ENCODE data around the gene SLC17A7. TPM values are rescaled to one million over a fixed set of nuclear protein-coding genes. Genes with fewer than 3 reads are reported as not detected.

Gene SLC17A7
- total RNA-seq, 6 experiments from 2014 or later = 0.05 to 0.17 (median 0.09) TPM; not detected in 1

- H3K9me3 Mint-ChIP-seq = no peaks in the 10 kb centered on the region
- TF ChIP-seq, protein P1, sequence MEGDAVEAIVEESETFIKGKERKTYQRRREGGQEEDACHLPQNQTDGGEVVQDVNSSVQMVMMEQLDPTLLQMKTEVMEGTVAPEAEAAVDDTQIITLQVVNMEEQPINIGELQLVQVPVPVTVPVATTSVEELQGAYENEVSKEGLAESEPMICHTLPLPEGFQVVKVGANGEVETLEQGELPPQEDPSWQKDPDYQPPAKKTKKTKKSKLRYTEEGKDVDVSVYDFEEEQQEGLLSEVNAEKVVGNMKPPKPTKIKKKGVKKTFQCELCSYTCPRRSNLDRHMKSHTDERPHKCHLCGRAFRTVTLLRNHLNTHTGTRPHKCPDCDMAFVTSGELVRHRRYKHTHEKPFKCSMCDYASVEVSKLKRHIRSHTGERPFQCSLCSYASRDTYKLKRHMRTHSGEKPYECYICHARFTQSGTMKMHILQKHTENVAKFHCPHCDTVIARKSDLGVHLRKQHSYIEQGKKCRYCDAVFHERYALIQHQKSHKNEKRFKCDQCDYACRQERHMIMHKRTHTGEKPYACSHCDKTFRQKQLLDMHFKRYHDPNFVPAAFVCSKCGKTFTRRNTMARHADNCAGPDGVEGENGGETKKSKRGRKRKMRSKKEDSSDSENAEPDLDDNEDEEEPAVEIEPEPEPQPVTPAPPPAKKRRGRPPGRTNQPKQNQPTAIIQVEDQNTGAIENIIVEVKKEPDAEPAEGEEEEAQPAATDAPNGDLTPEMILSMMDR (IDR thresholded peaks at IDR 0.05) = no peak
- no peak overlapping the region for H3K4me3 Mint-ChIP-seq
- peaks cover 32% of the 10 kb centered on the region for H3K4me1 Mint-ChIP-seq (ENCODE audit: low read depth)
- peaks cover 53% of the 10 kb centered on the region for H3K27me3 Mint-ChIP-seq (ENCODE audit: insufficient read depth)
- no peak for DNase-seq
- H3K36me3 Mint-ChIP-seq (ENCODE audit: low read depth) = no peaks in the 10 kb centered on the region
- no peak overlapping the region for H3K27ac Mint-ChIP-seq
These were observed 1.5 kb downstream of the SLC17A7 start for GRCh38 chr19:49439836-49440235.

DNA sequence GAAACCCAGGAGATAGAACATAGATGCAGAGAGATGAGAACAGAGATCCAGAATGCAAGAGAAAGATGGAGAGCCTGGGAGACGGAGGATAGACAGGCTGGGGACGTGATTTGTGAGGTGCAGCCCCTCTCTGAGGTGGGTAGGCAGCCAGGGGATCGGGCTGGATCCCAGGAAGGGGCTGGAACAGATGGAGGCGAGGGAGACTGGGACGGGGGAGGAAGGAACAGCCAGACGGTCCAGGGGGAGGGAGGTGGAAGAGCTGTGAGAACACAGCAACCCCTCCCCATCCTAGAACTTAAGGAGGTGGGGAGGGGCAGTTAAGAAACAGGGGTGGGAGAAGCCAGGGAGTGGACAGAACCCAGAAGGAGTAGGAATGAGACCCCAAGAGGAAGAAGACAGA is 3.1 kb downstream of the SLC17A7 start:
- no peaks in the 10 kb centered on the region; the same call in 1 of the 2 replicates for H3K9me3 Mint-ChIP-seq
- H3K27me3 Mint-ChIP-seq (ENCODE audit: insufficient read depth) = peaks cover 60% of the 10 kb centered on the region
- H3K27ac Mint-ChIP-seq = no peak overlapping the region
- TF ChIP-seq, protein P1 (IDR thresholded peaks at IDR 0.05) = no peak
- peaks cover 26% of the 10 kb centered on the region for H3K4me1 Mint-ChIP-seq (ENCODE audit: low read depth)
- no peaks in the 10 kb centered on the region for H3K36me3 Mint-ChIP-seq (ENCODE audit: low read depth)
- no peak overlapping the region for H3K4me3 Mint-ChIP-seq
- no peak for DNase-seq

- Mint-ChIP-seq H3K36me3 (ENCODE audit: low read depth) (no peaks in the 10 kb centered on the region), H3K27me3 (ENCODE audit: insufficient read depth) (peaks cover 61% of the 10 kb centered on the region), H3K27ac (no peak overlapping the region), H3K4me3 (no peak overlapping the region), H3K9me3 (peaks cover 2% of the 10 kb centered on the region; the same call in 1 of the 2 replicates), H3K4me1 (ENCODE audit: low read depth) (peaks cover 21% of the 10 kb centered on the region)
- TF ChIP-seq, protein P1 (IDR thresholded peaks at IDR 0.05) = no peak
- no peak for DNase-seq
These were observed 4.1 kb downstream of the SLC17A7 start for GRCh38 chr19:49437231-49437630.

- DNase-seq = no peak
- peaks cover 13% of the 10 kb centered on the region for H3K4me1 Mint-ChIP-seq (ENCODE audit: low read depth)
- no peak overlapping the region for H3K4me3 Mint-ChIP-seq
- H3K36me3 Mint-ChIP-seq (ENCODE audit: low read depth) = no peaks in the 10 kb centered on the region; the same call in 1 of the 2 replicates
- peaks cover 59% of the 10 kb centered on the region for H3K27me3 Mint-ChIP-seq (ENCODE audit: insufficient read depth)
- peaks cover 5% of the 10 kb centered on the region; the same call in 1 of the 2 replicates for H3K9me3 Mint-ChIP-seq
- H3K27ac Mint-ChIP-seq = no peak overlapping the region
- TF ChIP-seq, protein P1 (IDR thresholded peaks at IDR 0.05) = no peak
These were observed 4.8 kb downstream of the SLC17A7 start for GRCh38 chr19:49436381-49437017.

DNA sequence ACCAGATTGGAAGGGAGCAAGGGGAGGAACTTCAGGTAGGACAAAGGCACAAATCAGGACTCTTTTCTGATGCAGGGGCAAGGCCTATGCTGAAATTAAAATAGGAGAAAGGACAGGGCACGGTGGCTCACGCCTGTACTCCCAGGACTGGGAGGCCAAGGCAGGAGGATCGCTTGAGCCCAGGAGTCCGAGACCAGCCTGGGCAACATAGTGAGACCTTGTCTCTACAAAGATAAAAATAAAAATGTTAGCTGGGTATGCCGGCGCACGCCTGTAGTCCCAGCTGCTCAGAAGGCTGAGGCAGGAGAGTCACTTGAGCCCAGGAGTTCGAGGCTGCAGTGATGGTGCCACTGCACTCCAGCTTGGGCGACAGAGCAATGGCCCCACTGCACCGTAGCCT is 5.7 kb downstream of the SLC17A7 start:
- Mint-ChIP-seq H3K36me3 (ENCODE audit: low read depth) (no peaks in the 10 kb centered on the region; the same call in 1 of the 2 replicates), H3K9me3 (peaks cover 5% of the 10 kb centered on the region; the same call in 1 of the 2 replicates), H3K27ac (no peak overlapping the region), H3K27me3 (ENCODE audit: insufficient read depth) (peaks cover 63% of the 10 kb centered on the region), H3K4me1 (ENCODE audit: low read depth) (peaks cover 9% of the 10 kb centered on the region), H3K4me3 (no peak overlapping the region)
- TF ChIP-seq, protein P1 (IDR thresholded peaks at IDR 0.05) = no peak
- DNase-seq = no peak
